ENCODE data around the gene HOXB1. TPM values are rescaled to one million over a fixed set of nuclear protein-coding genes. Genes with fewer than 3 reads are reported as not detected.

Gene HOXB1
- total RNA-seq, 1 donor from 2014 or later = not detected

DNA sequence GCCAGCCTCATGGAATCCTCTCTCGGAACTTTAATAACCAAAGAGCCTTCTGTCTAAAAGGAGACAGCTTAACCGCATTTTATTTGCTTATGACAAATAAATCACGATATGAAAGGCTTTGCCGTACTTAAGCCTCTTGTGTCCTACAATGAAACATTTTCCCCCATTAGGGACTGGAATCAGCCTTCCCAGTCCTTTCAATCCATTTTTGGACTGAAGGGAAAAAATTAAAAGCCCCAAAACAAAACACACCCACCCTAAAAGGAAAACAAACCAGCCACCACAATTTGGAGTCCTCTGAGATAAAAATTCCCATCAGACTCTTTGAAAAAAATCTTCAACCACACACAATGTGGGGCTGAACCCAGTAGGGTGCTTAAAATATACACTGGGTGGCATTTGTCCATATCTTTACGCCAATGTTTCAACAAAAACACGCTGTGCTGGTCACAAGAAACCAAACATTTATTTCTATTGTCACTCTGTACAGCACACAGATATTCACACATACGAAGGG, 44.3 kb upstream of the HOXB1 start:
- Mint-ChIP-seq H3K27me3 (ENCODE audit: unreplicated experiment) (peaks cover 87% of the 10 kb centered on the region), H3K9me3 (ENCODE audit: unreplicated experiment) (no peaks in the 10 kb centered on the region), H3K4me1 (ENCODE audit: unreplicated experiment) (no peaks in the 10 kb centered on the region), H3K27ac (ENCODE audit: unreplicated experiment) (no peak overlapping the region), H3K36me3 (ENCODE audit: unreplicated experiment) (no peaks in the 10 kb centered on the region), H3K4me3 (ENCODE audit: unreplicated experiment) (no peak overlapping the region)
- no peak for DNase-seq (ENCODE audit: extremely low spot score, unreplicated experiment)
- TF ChIP-seq, protein P1, sequence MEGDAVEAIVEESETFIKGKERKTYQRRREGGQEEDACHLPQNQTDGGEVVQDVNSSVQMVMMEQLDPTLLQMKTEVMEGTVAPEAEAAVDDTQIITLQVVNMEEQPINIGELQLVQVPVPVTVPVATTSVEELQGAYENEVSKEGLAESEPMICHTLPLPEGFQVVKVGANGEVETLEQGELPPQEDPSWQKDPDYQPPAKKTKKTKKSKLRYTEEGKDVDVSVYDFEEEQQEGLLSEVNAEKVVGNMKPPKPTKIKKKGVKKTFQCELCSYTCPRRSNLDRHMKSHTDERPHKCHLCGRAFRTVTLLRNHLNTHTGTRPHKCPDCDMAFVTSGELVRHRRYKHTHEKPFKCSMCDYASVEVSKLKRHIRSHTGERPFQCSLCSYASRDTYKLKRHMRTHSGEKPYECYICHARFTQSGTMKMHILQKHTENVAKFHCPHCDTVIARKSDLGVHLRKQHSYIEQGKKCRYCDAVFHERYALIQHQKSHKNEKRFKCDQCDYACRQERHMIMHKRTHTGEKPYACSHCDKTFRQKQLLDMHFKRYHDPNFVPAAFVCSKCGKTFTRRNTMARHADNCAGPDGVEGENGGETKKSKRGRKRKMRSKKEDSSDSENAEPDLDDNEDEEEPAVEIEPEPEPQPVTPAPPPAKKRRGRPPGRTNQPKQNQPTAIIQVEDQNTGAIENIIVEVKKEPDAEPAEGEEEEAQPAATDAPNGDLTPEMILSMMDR (IDR thresholded peaks at IDR 0.05) = no peak

DNA sequence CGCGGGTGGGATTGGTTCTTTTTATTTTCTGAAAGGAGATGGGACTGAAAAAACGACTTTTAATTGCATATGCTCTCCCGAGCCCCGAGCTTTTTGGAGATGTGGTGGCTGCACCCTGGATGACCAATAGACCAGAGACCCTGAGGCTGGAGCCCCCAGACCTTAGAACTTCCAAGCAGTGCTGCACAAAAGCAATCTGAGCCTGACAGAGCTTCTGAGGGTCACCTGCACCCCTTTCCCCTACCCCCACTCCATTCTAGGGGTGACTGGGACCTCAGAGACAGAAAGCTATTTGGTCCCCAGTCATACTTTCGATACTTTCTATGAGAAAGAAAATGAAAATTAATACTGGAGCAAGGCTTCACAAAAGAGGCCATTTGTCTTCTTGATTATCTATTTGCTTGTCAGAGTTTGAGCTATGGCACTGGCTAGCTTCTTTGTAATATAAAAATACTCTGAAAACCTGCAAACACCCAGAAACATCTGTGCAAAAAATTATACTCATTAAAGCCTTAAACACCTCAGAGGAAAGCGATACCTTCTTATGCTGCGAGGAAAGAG, 43.8 kb upstream of the HOXB1 start:
- Mint-ChIP-seq H3K27me3 (ENCODE audit: unreplicated experiment) (peaks cover 83% of the 10 kb centered on the region), H3K4me1 (ENCODE audit: unreplicated experiment) (no peaks in the 10 kb centered on the region)
- TF ChIP-seq, protein P1 (IDR thresholded peaks at IDR 0.05) = no peak

DNA sequence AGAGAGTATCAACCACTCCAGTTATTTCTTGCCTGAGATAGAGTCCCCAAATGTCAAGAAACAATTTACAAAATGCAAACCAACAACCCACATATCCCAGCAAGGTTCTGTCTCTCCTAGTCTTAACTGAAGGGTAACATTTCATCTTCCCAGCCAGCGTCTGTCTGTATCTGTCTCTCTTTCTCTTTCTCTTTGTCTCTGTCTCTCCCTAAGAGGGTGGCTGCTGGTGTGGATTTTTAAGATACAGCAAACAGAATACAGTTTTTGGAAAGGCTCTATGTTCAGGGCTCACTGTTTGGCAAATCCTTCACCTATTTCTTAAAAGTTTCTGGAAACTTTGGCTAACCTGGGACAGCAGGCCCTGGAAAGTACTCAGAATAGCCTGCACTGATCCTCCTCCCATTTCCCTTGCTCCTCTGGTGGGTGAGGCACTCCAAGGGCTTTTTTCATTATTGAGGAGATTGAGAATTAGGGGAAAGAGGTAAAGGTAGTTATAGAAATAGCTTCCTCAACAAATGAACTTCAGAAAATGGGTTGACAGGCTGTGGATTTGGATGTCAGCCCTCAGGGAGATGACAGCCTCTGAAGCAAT, 41.1 kb upstream of the HOXB1 start:
- H3K4me1 Mint-ChIP-seq (ENCODE audit: unreplicated experiment) = no peaks in the 10 kb centered on the region
- H3K27me3 Mint-ChIP-seq (ENCODE audit: unreplicated experiment) = peaks cover 61% of the 10 kb centered on the region
- H3K27ac Mint-ChIP-seq (ENCODE audit: unreplicated experiment) = no peak overlapping the region
- DNase-seq (ENCODE audit: extremely low spot score, unreplicated experiment) = no peak
- no peaks in the 10 kb centered on the region for H3K9me3 Mint-ChIP-seq (ENCODE audit: unreplicated experiment)
- no peak overlapping the region for H3K4me3 Mint-ChIP-seq (ENCODE audit: unreplicated experiment)
- no peaks in the 10 kb centered on the region for H3K36me3 Mint-ChIP-seq (ENCODE audit: unreplicated experiment)
- TF ChIP-seq, protein P1 (IDR thresholded peaks at IDR 0.05) = no peak

More for the DNA sequence above, 43.8 kb upstream of the HOXB1 start:
- no peak for DNase-seq (ENCODE audit: extremely low spot score, unreplicated experiment)
- H3K36me3 Mint-ChIP-seq (ENCODE audit: unreplicated experiment) = no peaks in the 10 kb centered on the region
- H3K4me3 Mint-ChIP-seq (ENCODE audit: unreplicated experiment) = no peak overlapping the region
- H3K9me3 Mint-ChIP-seq (ENCODE audit: unreplicated experiment) = no peaks in the 10 kb centered on the region
- no peak overlapping the region for H3K27ac Mint-ChIP-seq (ENCODE audit: unreplicated experiment)

DNA sequence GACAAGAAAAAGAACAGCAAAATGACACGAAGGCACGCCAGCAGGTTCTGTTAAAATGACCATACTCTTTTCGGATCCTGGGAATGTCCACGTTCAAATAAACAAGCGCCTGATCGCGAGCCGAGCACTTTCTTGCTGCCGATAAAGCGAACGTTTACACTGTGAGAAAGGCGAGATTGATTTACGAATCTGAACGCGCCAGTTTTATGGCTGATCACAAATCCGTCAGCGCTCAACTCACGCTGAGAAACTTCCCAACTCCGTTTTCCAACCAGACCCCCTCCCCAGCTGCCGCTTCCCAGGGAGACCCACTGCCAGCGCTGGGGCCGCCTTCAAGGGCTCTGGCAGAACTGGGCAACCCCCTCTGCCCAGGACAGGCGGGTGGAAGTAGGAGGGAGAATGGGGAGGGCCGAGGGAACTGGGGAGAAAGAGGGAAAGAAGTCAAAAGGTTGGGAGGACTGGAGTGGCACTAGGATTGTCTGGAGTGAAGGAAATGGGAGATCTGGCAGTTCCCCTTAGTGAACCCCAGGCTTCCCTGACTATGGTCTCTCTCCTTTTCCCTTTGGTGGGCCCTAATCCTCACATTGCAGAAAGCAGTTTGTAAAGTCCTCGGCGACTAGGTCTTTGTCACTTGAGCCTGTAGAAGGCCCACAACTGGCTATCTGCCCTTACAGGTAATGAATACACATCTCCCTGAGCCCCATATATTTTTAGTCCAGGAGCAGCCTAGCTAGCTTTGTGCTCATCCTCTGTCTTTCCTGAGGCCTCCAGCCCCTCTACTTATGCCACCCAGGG, 40.4 kb upstream of the HOXB1 start:
- Mint-ChIP-seq H3K27ac (ENCODE audit: unreplicated experiment) (no peak overlapping the region), H3K36me3 (ENCODE audit: unreplicated experiment) (no peaks in the 10 kb centered on the region), H3K9me3 (ENCODE audit: unreplicated experiment) (no peaks in the 10 kb centered on the region), H3K4me3 (ENCODE audit: unreplicated experiment) (peak overlapping the region; percentile 5), H3K4me1 (ENCODE audit: unreplicated experiment) (no peaks in the 10 kb centered on the region), H3K27me3 (ENCODE audit: unreplicated experiment) (peaks cover 56% of the 10 kb centered on the region)
- no peak for DNase-seq (ENCODE audit: extremely low spot score, unreplicated experiment)
- TF ChIP-seq, protein P1 (IDR thresholded peaks at IDR 0.05) = no peak

Data from osteocyte (in vitro differentiated cells).